Measurements from ENCODE around the gene ZNF41. TPM values are rescaled to one million over a fixed set of nuclear protein-coding genes. Genes with fewer than 3 reads are reported as not detected.

ZNF41 gene
- total and polyA plus RNA-seq, 2 donors (not counting 3 experiments of a cell fraction or from before 2014, with no cell fraction given) = 2.9 to 7.5 TPM

DNA sequence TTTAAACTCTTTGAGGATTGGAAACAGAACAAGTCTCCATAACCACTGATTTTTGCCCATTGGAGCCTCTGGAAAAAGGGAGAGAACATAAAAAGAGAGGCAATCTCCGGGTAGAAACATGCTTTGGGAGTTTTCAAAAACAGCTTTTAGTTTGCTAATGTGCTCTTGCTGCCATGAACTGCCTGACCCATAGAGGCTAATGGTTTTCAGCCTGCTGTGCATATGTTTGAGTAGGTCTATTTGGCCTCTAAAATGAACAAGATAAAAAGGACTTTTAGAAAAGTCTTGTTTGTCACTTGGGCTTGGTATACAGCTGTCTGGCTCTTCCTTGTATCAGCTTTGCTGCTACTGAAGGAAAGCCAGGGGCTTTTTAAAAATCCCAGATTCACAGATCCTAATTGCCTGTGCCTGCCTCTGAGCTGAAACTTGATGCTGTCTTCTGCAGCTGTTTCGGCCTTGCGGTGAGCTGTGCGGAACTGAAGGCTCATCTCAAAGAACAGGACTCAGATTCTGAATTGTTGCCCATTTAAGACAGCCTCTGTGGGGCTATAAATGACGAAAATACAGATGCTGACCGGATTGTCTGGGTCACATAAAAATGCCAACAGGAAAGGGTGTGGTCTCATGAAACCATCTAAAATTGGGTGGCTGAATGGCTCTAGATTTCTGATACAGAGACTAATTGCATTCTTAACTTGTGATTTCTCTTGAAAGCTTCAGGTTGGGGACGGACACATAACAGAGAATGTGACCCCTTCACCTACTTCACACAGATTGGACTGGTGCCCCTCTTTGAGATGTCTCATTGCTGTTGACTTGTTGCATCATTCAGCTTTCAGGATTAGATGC is 18.4 kb upstream of the ZNF41 start:
- H2AFZ ChIP-seq (ENCODE audit: low read depth, low read length) = no peak overlapping the region
- H3K36me3 ChIP-seq (ENCODE audit: control insufficient read depth in 2 of 2, extremely low read depth in 1 of 2, insufficient read depth in 2 of 2, low read length in 2 of 2) = no peaks in the 10 kb centered on the region
- H3K9ac ChIP-seq (replicated peaks; ENCODE audit: extremely low read depth, insufficient read depth, low read length) = no peak overlapping the region
- BruUV-seq (replicated peaks) = no TSS peak
- H3K79me2 ChIP-seq (ENCODE audit: control insufficient read depth, insufficient read depth, low read length) = no peaks in the 10 kb centered on the region
- no peak overlapping the region for H3K4me3 ChIP-seq (replicated peaks in 1 of 3; ENCODE audit: insufficient read depth in 1 of 3, low read depth in 1 of 3, low read length in 3 of 3)
- CTCF ChIA-PET = interaction anchor here (1.4 to 2.4 kb wide), 2 partner anchors 21 to 142 kb away, joined by 4 to 12 read pairs; no protein-coding TSS in a partner anchor
- FAIRE-seq = no peak
- no peaks in the 10 kb centered on the region for H3K4me1 ChIP-seq (ENCODE audit: control insufficient read depth, extremely low read depth, insufficient read depth, low read length)
- H3K27ac ChIP-seq (ENCODE audit: insufficient read depth, low read depth, low read length) = no peak overlapping the region
- H3K4me2 ChIP-seq (ENCODE audit: insufficient read depth, low read length) = no peak overlapping the region
- dilution Hi-C loops (cut with MboI; ENCODE audit: extremely low pct_ligation_motif_present, low sequenced_read_pairs) (no loop called here), intact Hi-C loops (cut with micrococcal nuclease) (no loop called here)
- H3K9me1 ChIP-seq (replicated peaks; ENCODE audit: control insufficient read depth, extremely low read depth, insufficient read depth, low read length) = no peaks in the 10 kb centered on the region
- POLR2A ChIA-PET = no interaction called here
- H4K20me1 ChIP-seq (replicated peaks; ENCODE audit: control insufficient read depth, extremely low read depth, insufficient read depth, low read length) = no peaks in the 10 kb centered on the region
- TF ChIP-seq JUN (IDR thresholded peaks at IDR 0.05; ENCODE audit: borderline replicate concordance, insufficient read depth, insufficient read length, low read depth) = no peak
- TF ChIP-seq EZH2 (IDR thresholded peaks at IDR 0.05; ENCODE audit: borderline replicate concordance, low read depth, low read length, severe bottlenecking) = no peak
- no peak for TF ChIP-seq GATA2 (IDR thresholded peaks at IDR 0.05; ENCODE audit: insufficient read depth, insufficient read length, low read depth, low read length)
- TF ChIP-seq POLR2A (IDR thresholded peaks at IDR 0.05; ENCODE audit: low read depth, low read length) = no peak
- no peak for TF ChIP-seq POLR2AphosphoS5 (IDR thresholded peaks at IDR 0.05; ENCODE audit: insufficient read depth, low read depth, low read length)
- TF ChIP-seq FOS (IDR thresholded peaks at IDR 0.05; ENCODE audit: borderline replicate concordance, insufficient read depth, low read length) = no peak
- no peak for TF ChIP-seq MYC (IDR thresholded peaks at IDR 0.05; ENCODE audit: low read depth, low read length)
- TF ChIP-seq, protein P1, sequence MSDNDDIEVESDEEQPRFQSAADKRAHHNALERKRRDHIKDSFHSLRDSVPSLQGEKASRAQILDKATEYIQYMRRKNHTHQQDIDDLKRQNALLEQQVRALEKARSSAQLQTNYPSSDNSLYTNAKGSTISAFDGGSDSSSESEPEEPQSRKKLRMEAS (IDR thresholded peaks at IDR 0.05; ENCODE audit: insufficient read depth, insufficient read length) = no peak
- TF ChIP-seq CTCF (IDR thresholded peaks at IDR 0.05; ENCODE audit: extremely low read depth in 1 of 2, insufficient read depth in 1 of 2, low read depth in 1 of 2, low read length in 2 of 2) = no peak
- H3K9me3 ChIP-seq (replicated peaks; ENCODE audit: control insufficient read depth, insufficient read depth, low read length) = no peaks in the 10 kb centered on the region
- DNase-seq (ENCODE audit: low read depth, low spot score) = no peak
- peaks cover 0 to 2% of the 10 kb centered on the region in 2 experiments for H3K27me3 ChIP-seq (ENCODE audit: control insufficient read depth in 2 of 2, insufficient read depth in 2 of 2, low read length in 2 of 2)
